PFSK-1 (cell line): ENCODE measurements around the gene FNBP1.

Experiments
- FOXP2 ChIP-seq: optimal IDR thresholded peaks from 2 replicates; pipeline ENCODE3; 2011; ENCODE audit warnings: borderline replicate concordance, control low read depth, inconsistent platforms; ENCODE audit not compliant: insufficient read depth; ENCODE audit errors: extremely low read length, extremely low read depth
- POLR2AphosphoS5 ChIP-seq: IDR thresholded peaks from 2 replicates; pipeline ENCODE4 v1.6.1; 2012; ENCODE audit warnings: low read depth, mild to moderate bottlenecking, control low read depth, low read length, moderate library complexity
- SIN3A ChIP-seq: IDR thresholded peaks from 2 replicates; pipeline ENCODE4 v1.6.1; 2012; ENCODE audit warnings: mild to moderate bottlenecking, low read length, moderate library complexity, borderline replicate concordance; ENCODE audit not compliant: insufficient read depth
- TAF1 ChIP-seq: IDR thresholded peaks from 2 replicates; pipeline ENCODE4 v1.6.1; 2012; ENCODE audit warnings: low read length, control low read depth, borderline replicate concordance; ENCODE audit not compliant: insufficient read depth
- TF ChIP-seq, protein P1 (sequence below), 2 experiments: IDR thresholded peaks; 2 replicates each; pipeline versions ENCODE4 v1.6.1 to v1.8.0; 2011 to 2012; ENCODE audit warnings: low read depth in 2 of 2, low read length in 2 of 2, control low read depth in 1 of 2, inconsistent platforms in 1 of 2, mild to moderate bottlenecking in 1 of 2, moderate library complexity in 1 of 2; ENCODE audit not compliant: insufficient read depth in 1 of 2

The FNBP1 gene

DNA sequence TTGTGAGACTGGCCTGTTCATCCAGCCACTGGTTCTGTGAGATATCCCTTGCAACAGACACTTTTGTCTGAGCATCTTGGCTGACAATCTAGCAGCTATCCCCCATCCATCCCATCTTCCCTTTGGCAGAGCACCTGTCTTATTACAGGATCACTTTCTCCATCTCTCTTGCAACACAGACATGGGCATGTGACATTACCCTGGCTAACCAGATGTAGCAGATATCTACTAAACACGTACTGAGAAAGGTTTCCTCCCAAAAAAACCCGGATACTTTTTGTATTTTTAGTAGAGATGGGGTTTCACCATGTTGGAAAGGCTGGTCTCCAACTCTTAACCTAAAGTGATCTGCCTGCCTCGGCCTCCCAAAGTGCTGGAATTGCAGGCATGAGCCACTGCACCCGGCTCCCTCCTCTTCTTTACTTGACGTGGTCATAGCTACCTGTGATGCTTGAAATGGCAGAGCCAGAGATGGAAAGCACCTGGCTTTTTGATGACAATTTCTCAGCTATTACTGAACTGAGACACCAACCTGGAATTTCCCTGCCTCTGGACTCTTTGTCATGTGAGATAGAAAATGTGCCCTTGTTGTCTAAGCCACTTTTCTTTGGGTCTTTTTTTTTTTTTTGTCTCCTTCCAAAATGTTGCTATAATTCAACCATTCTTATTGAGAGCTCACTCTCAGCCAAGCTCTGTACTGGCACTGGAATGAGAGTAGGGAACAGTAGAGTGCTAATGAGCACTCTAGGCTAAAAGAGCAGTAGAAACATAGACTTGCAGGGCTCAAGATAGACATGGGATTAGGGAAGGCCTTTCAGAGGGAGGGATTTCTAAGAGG lies 32.6 kb downstream of the FNBP1 start:
- TF ChIP-seq FOXP2 (no peak), SIN3A (no peak), TAF1 (no peak), POLR2AphosphoS5 (no peak)
- TF ChIP-seq, protein P1, sequence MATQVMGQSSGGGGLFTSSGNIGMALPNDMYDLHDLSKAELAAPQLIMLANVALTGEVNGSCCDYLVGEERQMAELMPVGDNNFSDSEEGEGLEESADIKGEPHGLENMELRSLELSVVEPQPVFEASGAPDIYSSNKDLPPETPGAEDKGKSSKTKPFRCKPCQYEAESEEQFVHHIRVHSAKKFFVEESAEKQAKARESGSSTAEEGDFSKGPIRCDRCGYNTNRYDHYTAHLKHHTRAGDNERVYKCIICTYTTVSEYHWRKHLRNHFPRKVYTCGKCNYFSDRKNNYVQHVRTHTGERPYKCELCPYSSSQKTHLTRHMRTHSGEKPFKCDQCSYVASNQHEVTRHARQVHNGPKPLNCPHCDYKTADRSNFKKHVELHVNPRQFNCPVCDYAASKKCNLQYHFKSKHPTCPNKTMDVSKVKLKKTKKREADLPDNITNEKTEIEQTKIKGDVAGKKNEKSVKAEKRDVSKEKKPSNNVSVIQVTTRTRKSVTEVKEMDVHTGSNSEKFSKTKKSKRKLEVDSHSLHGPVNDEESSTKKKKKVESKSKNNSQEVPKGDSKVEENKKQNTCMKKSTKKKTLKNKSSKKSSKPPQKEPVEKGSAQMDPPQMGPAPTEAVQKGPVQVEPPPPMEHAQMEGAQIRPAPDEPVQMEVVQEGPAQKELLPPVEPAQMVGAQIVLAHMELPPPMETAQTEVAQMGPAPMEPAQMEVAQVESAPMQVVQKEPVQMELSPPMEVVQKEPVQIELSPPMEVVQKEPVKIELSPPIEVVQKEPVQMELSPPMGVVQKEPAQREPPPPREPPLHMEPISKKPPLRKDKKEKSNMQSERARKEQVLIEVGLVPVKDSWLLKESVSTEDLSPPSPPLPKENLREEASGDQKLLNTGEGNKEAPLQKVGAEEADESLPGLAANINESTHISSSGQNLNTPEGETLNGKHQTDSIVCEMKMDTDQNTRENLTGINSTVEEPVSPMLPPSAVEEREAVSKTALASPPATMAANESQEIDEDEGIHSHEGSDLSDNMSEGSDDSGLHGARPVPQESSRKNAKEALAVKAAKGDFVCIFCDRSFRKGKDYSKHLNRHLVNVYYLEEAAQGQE (IDR thresholded peaks at IDR 0.05; ENCODE audit: insufficient read depth in 1 of 2, low read depth in 2 of 2, low read length in 2 of 2), result no peak

GRCh38 chr9:130008538-130008937 lies 34.5 kb downstream of the FNBP1 start:
- TF ChIP-seq POLR2AphosphoS5, result no peak
- TF ChIP-seq SIN3A, result no peak
- TF ChIP-seq TAF1, result no peak

- no peak for TF ChIP-seq SIN3A
- no peak for TF ChIP-seq TAF1
- TF ChIP-seq POLR2AphosphoS5, result no peak
- TF ChIP-seq, protein P1 (IDR thresholded peaks at IDR 0.05; ENCODE audit: insufficient read depth in 1 of 2, low read depth in 2 of 2, low read length in 2 of 2), result no peak
- TF ChIP-seq FOXP2, result no peak
Measured at GRCh38 chr9:130003943-130004552, 38.9 kb downstream of the FNBP1 start.

DNA sequence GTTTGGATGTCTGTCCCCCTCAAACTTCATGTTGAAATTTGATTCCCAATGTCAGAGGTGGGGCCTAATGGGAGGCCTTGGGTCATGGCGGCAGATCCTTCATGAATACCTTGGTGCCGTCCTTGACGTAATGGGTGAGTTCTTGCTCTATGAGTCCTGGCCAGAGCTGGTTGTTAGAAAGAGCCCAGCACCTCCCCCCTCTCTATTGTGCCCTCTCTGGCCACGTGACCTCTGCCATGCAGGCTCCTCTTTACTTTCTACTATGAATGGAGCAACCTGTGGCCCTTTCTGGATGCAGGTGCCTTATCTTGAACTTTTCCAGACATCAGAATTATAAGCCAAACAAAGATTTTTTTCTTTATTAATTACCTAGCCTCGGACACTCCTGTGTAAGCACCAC lies 40.7 kb downstream of the FNBP1 start:
- TF ChIP-seq TAF1, result no peak
- TF ChIP-seq, protein P1 (IDR thresholded peaks at IDR 0.05; ENCODE audit: insufficient read depth in 1 of 2, low read depth in 2 of 2, low read length in 2 of 2), result no peak
- no peak for TF ChIP-seq SIN3A
- TF ChIP-seq FOXP2, result no peak
- no peak for TF ChIP-seq POLR2AphosphoS5

GRCh38 chr9:130001190-130001589 lies 41.8 kb downstream of the FNBP1 start:
- TF ChIP-seq, protein P1 (IDR thresholded peaks at IDR 0.05; ENCODE audit: insufficient read depth in 1 of 2, low read depth in 2 of 2, low read length in 2 of 2), result no peak
- TF ChIP-seq TAF1, result no peak
- TF ChIP-seq POLR2AphosphoS5, result no peak
- TF ChIP-seq SIN3A, result no peak
- TF ChIP-seq FOXP2, result no peak
